BLaER1 treated with 17β-estradiol and CSF1 and Interleukin-3, amounts not matched to agents 10 nM and 100 nM (cell line): ENCODE measurements around the gene DDX19B.
"Not testable (repeated sequence)": the region's sequence is repeated elsewhere in the genome, so short reads cannot be mapped to it uniquely, and the experiment has no call there.

Experiments
- H3K27ac ChIP-seq, 11 experiments: shearing (Covaris generic); formaldehyde crosslinking; 2 replicates each; pipeline ENCODE4 v1.8.1; 2022
- H3K27me3 ChIP-seq, 11 experiments: shearing (Covaris generic); formaldehyde crosslinking; 2 replicates each; pipeline ENCODE4 v1.8.1; 2022
- H3K36me3 ChIP-seq, 11 experiments: shearing (Covaris generic); formaldehyde crosslinking; 2 replicates each; pipeline ENCODE4 v1.8.1; 2022
- H3K4me1 ChIP-seq, 10 experiments: shearing (Covaris generic); formaldehyde crosslinking; 2 replicates each; pipeline ENCODE4 v1.8.1; 2022
- H3K4me2 ChIP-seq, 11 experiments: shearing (Covaris generic); formaldehyde crosslinking; 2 replicates each; pipeline ENCODE4 v1.8.1; 2022
- H3K4me3 ChIP-seq, 10 experiments: shearing (Covaris generic); formaldehyde crosslinking; 2 replicates each; pipeline ENCODE4 v1.8.1; 2022
- H3K9ac ChIP-seq, 11 experiments: shearing (Covaris generic); formaldehyde crosslinking; 2 replicates each; pipeline ENCODE4 v1.8.1; 2022
- H3K9me3 ChIP-seq, 11 experiments: shearing (Covaris generic); formaldehyde crosslinking; replicated peaks in 1 of 11; 2 replicates each; pipeline ENCODE4 v1.8.1; 2022
- H4K20me1 ChIP-seq, 11 experiments: shearing (Covaris generic); formaldehyde crosslinking; 2 replicates each; pipeline ENCODE4 v1.8.1; 2022
- Cebpa-rat ChIP-seq, 11 experiments: shearing (Covaris generic); IDR thresholded peaks; 2 replicates each; pipeline ENCODE4 v1.8.1; 2022

DDX19B gene

GRCh38 chr16:70298988-70299938 is at the start of gene DDX19B:
DDX19B (plus strand) TSS chr16:70299186; CDS start chr16:70299298, 112 bp downstream.
- peak within 1 kb of the TSS; percentile 77 to 88 (median 80) for H3K27ac ChIP-seq
- TF ChIP-seq Cebpa-rat (IDR thresholded peaks at IDR 0.05) = no peak
- peaks cover 6 to 42% (median 17%) of the 10 kb centered on the region in 10 experiments for H3K4me1 ChIP-seq
- H3K4me3 ChIP-seq = peak within 1 kb of the TSS; percentile 73 to 84 (median 78)
- peaks cover 0 to 6% (median 0%) of the 10 kb centered on the region in 11 experiments; a peak in 1 of 22 replicates for H3K27me3 ChIP-seq
- peak within 1 kb of the TSS; percentile 79 to 90 (median 86) for H3K9ac ChIP-seq
- peaks cover 0 to 37% (median 32%) of the 10 kb centered on the region in 11 experiments; a peak in 21 of 22 replicates for H3K36me3 ChIP-seq
- H3K4me2 ChIP-seq = peak within 1 kb of the TSS; percentile 62 to 90 (median 81)
- peaks cover 0 to 5% (median 0%) of the 10 kb centered on the region in 11 experiments; a peak in 1 of 22 replicates for H4K20me1 ChIP-seq
- peaks cover 16 to 35% (median 30%) of the 10 kb centered on the region in 11 experiments for H3K9me3 ChIP-seq

DNA sequence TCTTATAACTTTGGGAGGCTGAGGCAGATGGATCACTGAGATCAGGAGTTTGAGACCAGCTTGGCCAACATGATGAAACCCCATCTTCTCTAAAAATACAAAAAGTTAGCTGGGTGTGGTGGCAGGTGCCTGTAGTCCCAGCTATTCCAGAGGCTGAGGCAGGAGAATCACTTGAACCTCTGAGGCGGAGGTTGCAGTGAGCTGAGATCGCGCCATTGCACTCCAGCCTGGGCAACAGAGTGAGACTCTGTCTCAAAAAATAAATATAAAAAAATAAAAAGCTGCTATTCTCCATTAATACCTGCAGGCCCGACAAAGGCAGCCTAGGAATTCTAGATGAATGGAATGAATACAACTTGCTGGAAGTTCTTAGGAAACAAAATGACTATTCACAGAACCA is 49.3 kb upstream of the DDX19B start:
- peaks cover 11 to 31% (median 19%) of the 10 kb centered on the region in 10 experiments for H3K4me1 ChIP-seq
- peak overlapping the region; percentile 89 to 99 (median 96); a peak in 21 of 22 replicates for H3K9ac ChIP-seq
- H3K4me3 ChIP-seq = peak overlapping the region; percentile 12 to 96 (median 84); a peak in 18 of 20 replicates
- H3K27ac ChIP-seq, H3K9me3 ChIP-seq, H3K27me3 ChIP-seq: not testable (repeated sequence)
- H3K4me2 ChIP-seq = peak overlapping the region; percentile 86 to 98 (median 93)
- H4K20me1 ChIP-seq = peaks cover 42 to 82% (median 65%) of the 10 kb centered on the region in 11 experiments; a peak in 21 of 22 replicates
- peaks cover 28 to 59% (median 46%) of the 10 kb centered on the region in 11 experiments for H3K36me3 ChIP-seq

DNA sequence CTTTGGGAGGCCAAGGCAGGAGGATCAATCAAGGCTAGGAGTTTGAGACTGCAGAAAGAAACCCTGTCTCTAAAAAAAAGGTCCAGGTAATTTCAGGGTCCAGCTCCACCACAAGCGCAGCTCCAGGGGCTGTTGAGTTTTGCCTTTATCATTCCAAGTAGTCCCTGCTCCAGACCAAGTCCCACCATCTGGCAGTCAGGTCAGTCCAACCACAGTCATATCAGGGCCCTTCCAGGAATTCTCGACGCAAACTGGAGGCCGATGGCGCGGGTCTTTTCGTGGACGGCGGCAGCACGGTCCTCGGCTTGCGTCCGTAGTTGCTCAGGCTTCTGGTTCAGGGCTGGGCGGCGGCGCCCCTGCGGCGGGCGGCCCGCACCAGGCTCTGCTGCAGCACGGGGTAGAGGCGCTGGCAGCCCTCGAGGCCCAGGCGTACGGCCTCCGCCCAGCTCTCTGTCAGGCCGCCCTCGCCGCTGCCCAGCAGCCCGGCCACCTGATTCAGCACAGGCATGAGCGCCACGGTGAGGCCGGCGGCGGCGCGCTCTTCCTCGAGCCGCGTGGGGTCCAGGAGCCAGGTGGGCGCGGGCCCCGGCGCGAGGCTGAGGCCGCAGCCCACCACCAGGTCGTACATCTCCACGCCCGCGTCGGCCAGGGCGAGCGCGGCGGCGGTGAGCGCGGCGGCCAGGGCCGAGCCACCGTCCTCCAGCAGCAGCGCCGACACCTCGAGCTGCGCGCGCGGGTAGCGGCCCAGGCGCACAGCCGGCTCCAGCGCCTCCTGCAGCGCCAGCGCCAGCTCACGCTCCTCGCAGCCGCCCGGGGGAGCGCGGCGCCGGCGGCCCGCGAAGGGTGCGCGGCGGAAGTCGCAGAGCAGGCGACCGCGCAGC is 48.0 kb upstream of the DDX19B start:
- peaks cover 11 to 26% (median 19%) of the 10 kb centered on the region in 10 experiments for H3K4me1 ChIP-seq
- peak overlapping the region; percentile 80 to 99 (median 95) for H3K27ac ChIP-seq
- TF ChIP-seq Cebpa-rat (IDR thresholded peaks at IDR 0.05) = no peak
- H3K4me3 ChIP-seq = peak overlapping the region; percentile 77 to 96 (median 86)
- H3K36me3 ChIP-seq = peaks cover 41 to 71% (median 58%) of the 10 kb centered on the region in 11 experiments
- H3K27me3 ChIP-seq = no peaks in the 10 kb centered on the region
- peak overlapping the region; percentile 86 to 98 (median 93) for H3K4me2 ChIP-seq
- H3K9ac ChIP-seq = peak overlapping the region; percentile 89 to 99 (median 96)
- no peaks in the 10 kb centered on the region for H3K9me3 ChIP-seq
- peaks cover 47 to 92% (median 66%) of the 10 kb centered on the region in 11 experiments; a peak in 21 of 22 replicates for H4K20me1 ChIP-seq

DNA sequence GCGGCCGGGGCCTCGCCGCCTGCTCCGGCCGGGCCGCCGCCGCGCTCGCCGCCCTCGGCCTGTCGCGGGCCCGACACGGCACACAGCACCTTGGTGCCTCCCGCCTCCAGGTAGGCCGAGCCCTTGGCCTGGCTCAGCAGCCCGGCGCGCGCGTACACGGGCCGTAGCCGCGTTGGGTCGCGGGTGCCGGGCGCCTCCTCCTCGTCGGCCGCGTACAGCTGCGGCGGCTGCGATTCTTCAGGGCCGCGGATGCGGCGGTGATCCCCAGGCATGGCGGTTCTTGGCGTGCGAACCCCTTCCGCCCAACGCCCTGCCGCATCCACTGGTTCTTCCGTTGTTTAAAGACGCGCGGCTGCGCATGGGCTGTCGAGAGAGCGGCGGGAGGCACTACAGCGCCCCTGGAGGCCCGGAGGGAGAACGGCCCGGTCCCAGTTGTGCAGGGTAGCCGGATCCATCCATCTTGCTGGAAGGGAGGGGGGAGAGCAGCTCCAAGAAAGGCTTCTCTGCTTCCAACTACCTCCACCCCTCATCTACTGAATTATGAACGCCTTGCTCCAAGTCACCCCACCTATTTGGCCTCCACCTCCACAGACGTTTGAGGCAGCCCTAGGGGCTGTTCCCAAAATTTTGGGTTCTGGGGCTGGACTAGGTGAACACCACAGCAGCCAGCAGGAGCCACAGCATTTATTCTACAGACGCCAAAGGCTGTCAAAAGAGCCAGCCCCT is 47.2 kb upstream of the DDX19B start, which contains the start of gene EXOSC6:
EXOSC6 (minus strand) TSS at position 312 of the 726 bp plus-strand sequence; CDS start at position 272, 40 bp downstream.
- H3K9ac ChIP-seq = peak within 1 kb of the TSS; percentile 89 to 99 (median 96)
- H3K36me3 ChIP-seq = peaks cover 49 to 79% (median 66%) of the 10 kb centered on the region in 11 experiments
- H3K27ac ChIP-seq = peak within 1 kb of the TSS; percentile 80 to 99 (median 95)
- H3K9me3 ChIP-seq = no peaks in the 10 kb centered on the region
- no peaks in the 10 kb centered on the region for H3K27me3 ChIP-seq
- TF ChIP-seq Cebpa-rat (IDR thresholded peaks at IDR 0.05) = no peak
- H3K4me2 ChIP-seq = peak within 1 kb of the TSS; percentile 86 to 98 (median 93)
- H3K4me1 ChIP-seq = peaks cover 11 to 21% (median 19%) of the 10 kb centered on the region in 10 experiments
- H4K20me1 ChIP-seq = peaks cover 47 to 94% (median 65%) of the 10 kb centered on the region in 11 experiments; a peak in 21 of 22 replicates
- H3K4me3 ChIP-seq = peak within 1 kb of the TSS; percentile 77 to 96 (median 86)

- Histone ChIP-seq H3K4me2 (no peak overlapping the region), H3K4me1 (peaks cover 11 to 21% (median 19%) of the 10 kb centered on the region in 10 experiments), H4K20me1 (peaks cover 41 to 93% (median 60%) of the 10 kb centered on the region in 11 experiments; a peak in 21 of 22 replicates), H3K27me3 (no peaks in the 10 kb centered on the region), H3K9me3 (no peaks in the 10 kb centered on the region), H3K4me3 (no peak overlapping the region), H3K27ac (no peak overlapping the region), H3K36me3 (peaks cover 56 to 85% (median 73%) of the 10 kb centered on the region in 11 experiments), H3K9ac (0 out of 22 replicates have a peak overlapping the region, but pooled peaks of 1 of the 11 experiments have one; percentile 99)
- TF ChIP-seq Cebpa-rat (IDR thresholded peaks at IDR 0.05) = no peak
Observed at GRCh38 chr16:70252355-70252988, 46.5 kb upstream of the DDX19B start.

DNA sequence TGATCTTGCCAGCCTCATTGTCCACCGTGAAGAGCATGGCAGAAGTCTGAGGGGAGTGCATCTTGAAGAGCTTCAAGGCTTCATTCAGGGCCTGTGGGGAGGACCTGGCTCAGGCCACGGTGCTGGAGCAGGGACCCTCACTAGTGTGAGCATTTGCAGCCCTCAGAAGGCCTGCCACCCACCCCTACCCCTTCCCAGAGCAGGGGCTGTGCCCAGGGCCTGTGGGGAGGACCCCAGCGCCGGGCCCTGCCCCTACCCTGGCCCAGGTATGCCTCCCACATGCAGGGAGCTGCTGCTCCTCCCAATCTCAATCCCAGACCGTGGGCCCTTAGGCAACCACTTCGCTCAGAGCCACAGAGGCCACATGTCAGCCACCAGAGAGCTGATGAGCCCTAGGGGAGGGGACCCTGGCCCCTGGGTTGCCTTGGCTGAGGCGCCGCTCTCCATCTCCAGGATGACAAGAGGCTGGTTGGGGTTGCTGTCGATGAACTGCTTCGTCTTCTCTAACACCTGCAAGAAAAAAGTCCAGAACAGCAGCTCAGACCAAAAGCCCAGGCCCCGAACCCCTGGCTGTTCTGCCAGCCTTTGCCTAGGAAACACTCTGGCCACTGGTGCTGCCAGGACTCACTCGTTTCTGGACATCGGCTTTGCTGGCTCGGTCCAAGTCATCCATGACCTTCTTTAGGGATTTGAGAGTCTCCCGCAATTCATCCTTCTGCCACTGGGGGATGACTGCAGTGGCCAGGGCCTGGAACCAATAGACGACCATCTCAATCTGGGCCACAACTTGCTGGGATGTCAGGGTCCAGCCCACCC is 45.5 kb upstream of the DDX19B start:
- H3K9me3 ChIP-seq = no peaks in the 10 kb centered on the region
- peaks cover 31 to 89% (median 70%) of the 10 kb centered on the region in 11 experiments; a peak in 21 of 22 replicates for H4K20me1 ChIP-seq
- H3K9ac ChIP-seq = no peak overlapping the region
- H3K36me3 ChIP-seq = peaks cover 66 to 87% (median 79%) of the 10 kb centered on the region in 11 experiments
- H3K4me2 ChIP-seq = no peak overlapping the region
- no peaks in the 10 kb centered on the region for H3K27me3 ChIP-seq
- no peak overlapping the region for H3K27ac ChIP-seq
- TF ChIP-seq Cebpa-rat (IDR thresholded peaks at IDR 0.05) = no peak
- H3K4me3 ChIP-seq = no peak overlapping the region
- H3K4me1 ChIP-seq = peaks cover 11 to 20% (median 19%) of the 10 kb centered on the region in 10 experiments
